Measurements from ENCODE around the gene DENND1A.

- TF ChIP-seq, protein P1, sequence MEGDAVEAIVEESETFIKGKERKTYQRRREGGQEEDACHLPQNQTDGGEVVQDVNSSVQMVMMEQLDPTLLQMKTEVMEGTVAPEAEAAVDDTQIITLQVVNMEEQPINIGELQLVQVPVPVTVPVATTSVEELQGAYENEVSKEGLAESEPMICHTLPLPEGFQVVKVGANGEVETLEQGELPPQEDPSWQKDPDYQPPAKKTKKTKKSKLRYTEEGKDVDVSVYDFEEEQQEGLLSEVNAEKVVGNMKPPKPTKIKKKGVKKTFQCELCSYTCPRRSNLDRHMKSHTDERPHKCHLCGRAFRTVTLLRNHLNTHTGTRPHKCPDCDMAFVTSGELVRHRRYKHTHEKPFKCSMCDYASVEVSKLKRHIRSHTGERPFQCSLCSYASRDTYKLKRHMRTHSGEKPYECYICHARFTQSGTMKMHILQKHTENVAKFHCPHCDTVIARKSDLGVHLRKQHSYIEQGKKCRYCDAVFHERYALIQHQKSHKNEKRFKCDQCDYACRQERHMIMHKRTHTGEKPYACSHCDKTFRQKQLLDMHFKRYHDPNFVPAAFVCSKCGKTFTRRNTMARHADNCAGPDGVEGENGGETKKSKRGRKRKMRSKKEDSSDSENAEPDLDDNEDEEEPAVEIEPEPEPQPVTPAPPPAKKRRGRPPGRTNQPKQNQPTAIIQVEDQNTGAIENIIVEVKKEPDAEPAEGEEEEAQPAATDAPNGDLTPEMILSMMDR (IDR thresholded peaks at IDR 0.05) = no peak
- no peak for TF ChIP-seq RCOR1 (IDR thresholded peaks at IDR 0.05; ENCODE audit: low read depth, low read length)
- TF ChIP-seq, protein P2, sequence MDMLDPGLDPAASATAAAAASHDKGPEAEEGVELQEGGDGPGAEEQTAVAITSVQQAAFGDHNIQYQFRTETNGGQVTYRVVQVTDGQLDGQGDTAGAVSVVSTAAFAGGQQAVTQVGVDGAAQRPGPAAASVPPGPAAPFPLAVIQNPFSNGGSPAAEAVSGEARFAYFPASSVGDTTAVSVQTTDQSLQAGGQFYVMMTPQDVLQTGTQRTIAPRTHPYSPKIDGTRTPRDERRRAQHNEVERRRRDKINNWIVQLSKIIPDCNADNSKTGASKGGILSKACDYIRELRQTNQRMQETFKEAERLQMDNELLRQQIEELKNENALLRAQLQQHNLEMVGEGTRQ (IDR thresholded peaks at IDR 0.05) = no peak
- no peak for TF ChIP-seq PHF8 (IDR thresholded peaks at IDR 0.05; ENCODE audit: borderline replicate concordance, low read depth)
- TF ChIP-seq HDAC2 (IDR thresholded peaks at IDR 0.05) = no peak
- TF ChIP-seq, protein P3, sequence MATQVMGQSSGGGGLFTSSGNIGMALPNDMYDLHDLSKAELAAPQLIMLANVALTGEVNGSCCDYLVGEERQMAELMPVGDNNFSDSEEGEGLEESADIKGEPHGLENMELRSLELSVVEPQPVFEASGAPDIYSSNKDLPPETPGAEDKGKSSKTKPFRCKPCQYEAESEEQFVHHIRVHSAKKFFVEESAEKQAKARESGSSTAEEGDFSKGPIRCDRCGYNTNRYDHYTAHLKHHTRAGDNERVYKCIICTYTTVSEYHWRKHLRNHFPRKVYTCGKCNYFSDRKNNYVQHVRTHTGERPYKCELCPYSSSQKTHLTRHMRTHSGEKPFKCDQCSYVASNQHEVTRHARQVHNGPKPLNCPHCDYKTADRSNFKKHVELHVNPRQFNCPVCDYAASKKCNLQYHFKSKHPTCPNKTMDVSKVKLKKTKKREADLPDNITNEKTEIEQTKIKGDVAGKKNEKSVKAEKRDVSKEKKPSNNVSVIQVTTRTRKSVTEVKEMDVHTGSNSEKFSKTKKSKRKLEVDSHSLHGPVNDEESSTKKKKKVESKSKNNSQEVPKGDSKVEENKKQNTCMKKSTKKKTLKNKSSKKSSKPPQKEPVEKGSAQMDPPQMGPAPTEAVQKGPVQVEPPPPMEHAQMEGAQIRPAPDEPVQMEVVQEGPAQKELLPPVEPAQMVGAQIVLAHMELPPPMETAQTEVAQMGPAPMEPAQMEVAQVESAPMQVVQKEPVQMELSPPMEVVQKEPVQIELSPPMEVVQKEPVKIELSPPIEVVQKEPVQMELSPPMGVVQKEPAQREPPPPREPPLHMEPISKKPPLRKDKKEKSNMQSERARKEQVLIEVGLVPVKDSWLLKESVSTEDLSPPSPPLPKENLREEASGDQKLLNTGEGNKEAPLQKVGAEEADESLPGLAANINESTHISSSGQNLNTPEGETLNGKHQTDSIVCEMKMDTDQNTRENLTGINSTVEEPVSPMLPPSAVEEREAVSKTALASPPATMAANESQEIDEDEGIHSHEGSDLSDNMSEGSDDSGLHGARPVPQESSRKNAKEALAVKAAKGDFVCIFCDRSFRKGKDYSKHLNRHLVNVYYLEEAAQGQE (IDR thresholded peaks at IDR 0.05) = no peak
Measured at GRCh38 chr9:123654218-123654993, 275.5 kb downstream of the DENND1A start.
